GM23338 (cell line): ENCODE data around the gene ZBTB26. TPM values are rescaled to one million over a fixed set of nuclear protein-coding genes. Genes with fewer than 3 reads are reported as not detected.

ENCODE experiments used
- ATAC-seq: fragments of 200-7000 bp; cut with Tn5 transposase; 3 replicates; pipeline ENCODE4 v1.9.1; 2020
- DNase-seq: peaks from one replicate; pipeline ENCODE4 v3.0.0-alpha.2; 2015; ENCODE audit warnings: low spot score
- H2AFZ ChIP-seq: fragments of 200-600 bp; sonication (generic); 2 replicates; pipeline ENCODE4 v1.8.0; 2016; ENCODE audit warnings: antibody characterized with exemption, mild to moderate bottlenecking, moderate library complexity
- H3F3A ChIP-seq: fragments of 200-600 bp; sonication (generic); replicated peaks from 2 replicates; pipeline ENCODE4 v1.8.0; 2017; ENCODE audit warnings: antibody characterized with exemption, mixed run types, low read depth
- H3K27ac ChIP-seq: fragments of 200-600 bp; sonication (generic); 2 replicates; pipeline ENCODE4 v1.6.1; 2016; ENCODE audit warnings: low read depth
- H3K27me3 ChIP-seq: fragments of 200-600 bp; sonication (generic); 2 replicates; pipeline ENCODE4 v1.8.0; 2016; ENCODE audit warnings: mild to moderate bottlenecking, mixed run types, moderate library complexity; ENCODE audit not compliant: insufficient read depth
- H3K36me3 ChIP-seq: fragments of 200-600 bp; sonication (generic); 2 replicates; pipeline ENCODE4 v1.8.0; 2016; ENCODE audit warnings: mild to moderate bottlenecking; ENCODE audit not compliant: insufficient read depth
- H3K4me1 ChIP-seq: fragments of 200-600 bp; sonication (generic); 2 replicates; pipeline ENCODE4 v1.8.0; 2016; ENCODE audit warnings: mild to moderate bottlenecking, moderate library complexity; ENCODE audit not compliant: insufficient read depth
- H3K4me2 ChIP-seq: fragments of 200-600 bp; sonication (generic); 2 replicates; pipeline ENCODE4 v1.7.1; 2017; ENCODE audit warnings: mixed run types
- H3K4me3 ChIP-seq: fragments of 200-600 bp; sonication (generic); 2 replicates; pipeline ENCODE4 v1.6.1; 2016; ENCODE audit warnings: mixed run types
- H3K79me2 ChIP-seq: fragments of 200-600 bp; sonication (generic); replicated peaks from 2 replicates; pipeline ENCODE4 v1.8.0; 2017; ENCODE audit warnings: mild to moderate bottlenecking; ENCODE audit not compliant: insufficient read depth
- H3K9me2 ChIP-seq: fragments of 200-600 bp; sonication (generic); 2 replicates; pipeline ENCODE4 v1.8.0; 2017; ENCODE audit not compliant: insufficient read depth
- H4K20me1 ChIP-seq: fragments of 200-600 bp; sonication (generic); replicated peaks from 2 replicates; pipeline ENCODE4 v1.8.0; 2017; ENCODE audit warnings: mild to moderate bottlenecking; ENCODE audit not compliant: insufficient read depth
- H3K27ac Mint-ChIP-seq: 2 replicates; pipeline ENCODE4 v1.8.0; 2020; ENCODE audit warnings: inconsistent platforms, mild to moderate bottlenecking, moderate library complexity, mixed read lengths
- H3K27me3 Mint-ChIP-seq: 3 replicates; pipeline ENCODE4 v1.8.0; 2022; ENCODE audit warnings: low read depth, mild to moderate bottlenecking, moderate library complexity, mixed read lengths, inconsistent platforms; ENCODE audit not compliant: insufficient read depth, poor library complexity
- H3K36me3 Mint-ChIP-seq: 3 replicates; pipeline ENCODE4 v1.8.0; 2021; ENCODE audit warnings: low read depth, mild to moderate bottlenecking, inconsistent platforms, moderate library complexity, mixed read lengths
- H3K4me1 Mint-ChIP-seq: 3 replicates; pipeline ENCODE4 v1.8.0; 2020; ENCODE audit warnings: mild to moderate bottlenecking, inconsistent platforms, mixed read lengths
- H3K4me3 Mint-ChIP-seq: 3 replicates; pipeline ENCODE4 v1.8.0; 2021; ENCODE audit warnings: moderate library complexity, mild to moderate bottlenecking, inconsistent platforms, mixed read lengths
- H3K9me3 Mint-ChIP-seq: 3 replicates; pipeline ENCODE4 v1.8.0; 2020; ENCODE audit warnings: moderate library complexity, mild to moderate bottlenecking, inconsistent platforms, mixed read lengths
- CREB1 ChIP-seq: fragments of 250-450 bp; sonication (Bioruptor Pico); IDR thresholded peaks from 2 replicates; pipeline ENCODE4 v1.5.0; 2020; ENCODE audit warnings: low read depth, mild to moderate bottlenecking, moderate library complexity
- CTCF ChIP-seq, 2 experiments: fragments of 200-600 bp in 1 of 2; sonication (generic) in 1 of 2; conservative IDR thresholded peaks; 2 replicates each; pipeline versions ENCODE4 v1.5.1 to v1.6.1; 2016 to 2017; ENCODE audit warnings: antibody characterized with exemption in 2 of 2, low read depth in 2 of 2, mild to moderate bottlenecking in 2 of 2, moderate library complexity in 1 of 2
- ETS1 ChIP-seq: IDR thresholded peaks from 2 replicates; pipeline ENCODE4 v1.6.1; 2016; ENCODE audit warnings: antibody characterized with exemption
- EZH2 ChIP-seq: fragments of 200-600 bp; sonication (generic); IDR thresholded peaks from one replicate; pipeline ENCODE4 v1.8.0; 2017; ENCODE audit warnings: antibody characterized with exemption, mild to moderate bottlenecking, low read depth; ENCODE audit not compliant: unreplicated experiment
- EZH2phosphoT487 ChIP-seq: fragments of 200-600 bp; sonication (generic); IDR thresholded peaks from one replicate; pipeline ENCODE4 v1.8.1; 2018; ENCODE audit warnings: antibody characterized with exemption; ENCODE audit not compliant: unreplicated experiment
- JUNB ChIP-seq: IDR thresholded peaks from one replicate; pipeline ENCODE4 v1.6.1; 2016; ENCODE audit warnings: antibody characterized with exemption; ENCODE audit not compliant: unreplicated experiment
- NANOG ChIP-seq: IDR thresholded peaks from 2 replicates; pipeline ENCODE4 v1.6.1; 2016; ENCODE audit warnings: antibody characterized with exemption, borderline replicate concordance
- POLR2AphosphoS5 ChIP-seq: IDR thresholded peaks from 2 replicates; pipeline ENCODE4 v1.6.1; 2016; ENCODE audit warnings: antibody characterized with exemption, low read depth
- REST ChIP-seq: IDR thresholded peaks from one replicate; pipeline ENCODE4 v1.6.1; 2018; ENCODE audit warnings: antibody characterized with exemption; ENCODE audit not compliant: unreplicated experiment
- STAT1 ChIP-seq: IDR thresholded peaks from one replicate; pipeline ENCODE4 v1.6.1; 2016; ENCODE audit warnings: antibody characterized with exemption; ENCODE audit not compliant: unreplicated experiment
- ZNF114 ChIP-seq: fragments of 250-450 bp; sonication (Bioruptor Pico); IDR thresholded peaks from 2 replicates; pipeline ENCODE4 v1.5.0; 2020; ENCODE audit warnings: mild to moderate bottlenecking, moderate library complexity
- ZNF331 ChIP-seq: fragments of 250-450 bp; sonication (Bioruptor Pico); IDR thresholded peaks from 2 replicates; pipeline ENCODE4 v1.5.0; 2020; ENCODE audit warnings: low read depth, mild to moderate bottlenecking, moderate library complexity
- ZNF462 ChIP-seq: fragments of 250-450 bp; sonication (Bioruptor Pico); IDR thresholded peaks from 2 replicates; pipeline ENCODE4 v1.5.0; 2020; ENCODE audit warnings: mild to moderate bottlenecking, moderate library complexity
- polyA plus RNA-seq: library from polyadenylated mRNA; unstranded; fragments of >200 nt; fragmentation: Nextera tagmentation; extraction: Ambion mirVana; gene quantifications from 2 replicates; pipeline ENCODE4 v1.2.1, GENCODE V29; 2016
- total RNA-seq: library from RNA; depleted of rRNA; stranded (reverse); fragments of >200 nt; shearing (Covaris generic); gene quantifications from 2 replicates; pipeline ENCODE4 v1.2.3, GENCODE V29; 2014

ZBTB26 gene
- total and polyA plus RNA-seq, 2 experiments from 2014 or later: 3.0 to 9.0 TPM

GRCh38 chr9:122944960-122945888 is 13.9 kb upstream of the ZBTB26 start:
- peaks cover 90% of the 10 kb centered on the region for H3K79me2 ChIP-seq
- ATAC-seq (no peak), DNase-seq (no peak)
- H3K36me3 ChIP-seq: no peaks in the 10 kb centered on the region
- no peak overlapping the region for H3K27ac ChIP-seq
- no peaks in the 10 kb centered on the region for H3K9me2 ChIP-seq
- Mint-ChIP-seq H3K4me3 (no peak overlapping the region; the same call in 2 of the 3 replicates), H3K27ac (peak overlapping the region; percentile 38), H3K9me3 (no peaks in the 10 kb centered on the region; the same call in 2 of the 3 replicates), H3K27me3 (peaks cover 5% of the 10 kb centered on the region), H3K4me1 (peaks cover 52% of the 10 kb centered on the region), H3K36me3 (peaks cover 6% of the 10 kb centered on the region; the same call in 1 of the 3 replicates)
- peaks cover 1% of the 10 kb centered on the region; the same call in 1 of the 2 replicates for H3F3A ChIP-seq
- no peak overlapping the region for H2AFZ ChIP-seq
- TF ChIP-seq STAT1 (no peak), EZH2 (no peak), ZNF462 (no peak), EZH2phosphoT487 (no peak), JUNB (no peak), REST (no peak), ZNF331 (no peak), NANOG (no peak), ZNF114 (CRISPR knock-in tag) (no peak), ETS1 (no peak), CREB1 (CRISPR knock-in tag) (no peak), POLR2AphosphoS5 (no peak), CTCF (conservative IDR thresholded peaks at IDR 0.05; ENCODE audit: low read depth in 2 of 2) (no peak)
- H3K27me3 ChIP-seq: no peaks in the 10 kb centered on the region
- no peak overlapping the region for H3K4me2 ChIP-seq
- peaks cover 39% of the 10 kb centered on the region for H3K4me1 ChIP-seq
- peaks cover 6% of the 10 kb centered on the region; the same call in 1 of the 2 replicates for H4K20me1 ChIP-seq
- no peak overlapping the region for H3K4me3 ChIP-seq
